Thyroid gland (tissue), 4 donors: Measurements from ENCODE around the gene PPP2R2C.

Experiments used
- POLR2A ChIP-seq, 2 donors: fragments of 450-650 bp; IDR thresholded peaks; one replicate each; pipeline ENCODE4 v1.6.1; 2017; ENCODE audit warnings: antibody characterized with exemption in 2 of 2, mild to moderate bottlenecking in 2 of 2, moderate library complexity in 1 of 2
- TF ChIP-seq, protein P1 (sequence below), 6 experiments: fragments of 200-600 bp in 3 of 6; fragments of 450-650 bp in 3 of 6; sonication (generic) in 3 of 6; IDR thresholded peaks; one replicate each; pipeline ENCODE4 v1.5.1; 2016 to 2019; ENCODE audit warnings: antibody characterized with exemption in 6 of 6, mild to moderate bottlenecking in 2 of 6, inconsistent platforms in 1 of 6, moderate library complexity in 1 of 6

GRCh38 chr4:6460876-6461275 is 11.5 kb downstream of the PPP2R2C start:
- TF ChIP-seq, protein P1, sequence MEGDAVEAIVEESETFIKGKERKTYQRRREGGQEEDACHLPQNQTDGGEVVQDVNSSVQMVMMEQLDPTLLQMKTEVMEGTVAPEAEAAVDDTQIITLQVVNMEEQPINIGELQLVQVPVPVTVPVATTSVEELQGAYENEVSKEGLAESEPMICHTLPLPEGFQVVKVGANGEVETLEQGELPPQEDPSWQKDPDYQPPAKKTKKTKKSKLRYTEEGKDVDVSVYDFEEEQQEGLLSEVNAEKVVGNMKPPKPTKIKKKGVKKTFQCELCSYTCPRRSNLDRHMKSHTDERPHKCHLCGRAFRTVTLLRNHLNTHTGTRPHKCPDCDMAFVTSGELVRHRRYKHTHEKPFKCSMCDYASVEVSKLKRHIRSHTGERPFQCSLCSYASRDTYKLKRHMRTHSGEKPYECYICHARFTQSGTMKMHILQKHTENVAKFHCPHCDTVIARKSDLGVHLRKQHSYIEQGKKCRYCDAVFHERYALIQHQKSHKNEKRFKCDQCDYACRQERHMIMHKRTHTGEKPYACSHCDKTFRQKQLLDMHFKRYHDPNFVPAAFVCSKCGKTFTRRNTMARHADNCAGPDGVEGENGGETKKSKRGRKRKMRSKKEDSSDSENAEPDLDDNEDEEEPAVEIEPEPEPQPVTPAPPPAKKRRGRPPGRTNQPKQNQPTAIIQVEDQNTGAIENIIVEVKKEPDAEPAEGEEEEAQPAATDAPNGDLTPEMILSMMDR (IDR thresholded peaks at IDR 0.05): no peak
- no peak for TF ChIP-seq POLR2A (IDR thresholded peaks at IDR 0.05)
